NCI-H2107 treated with DMSO at 0.1 percent for 48 hours (cell line): ENCODE data around the gene CFAP69.
A peak's percentile ranks its signal among the peaks of the same experiment; 100 is the strongest.
"Not testable (repeated sequence)": the region's sequence is repeated elsewhere in the genome, so short reads cannot be mapped to it uniquely, and the experiment has no call there.

Experiments used
- DNase-seq: peaks from one replicate; lab custom pipeline; 2025; ENCODE audit not compliant: unreplicated experiment; lab: John Stamatoyannopoulos, UW

CFAP69 gene

DNA sequence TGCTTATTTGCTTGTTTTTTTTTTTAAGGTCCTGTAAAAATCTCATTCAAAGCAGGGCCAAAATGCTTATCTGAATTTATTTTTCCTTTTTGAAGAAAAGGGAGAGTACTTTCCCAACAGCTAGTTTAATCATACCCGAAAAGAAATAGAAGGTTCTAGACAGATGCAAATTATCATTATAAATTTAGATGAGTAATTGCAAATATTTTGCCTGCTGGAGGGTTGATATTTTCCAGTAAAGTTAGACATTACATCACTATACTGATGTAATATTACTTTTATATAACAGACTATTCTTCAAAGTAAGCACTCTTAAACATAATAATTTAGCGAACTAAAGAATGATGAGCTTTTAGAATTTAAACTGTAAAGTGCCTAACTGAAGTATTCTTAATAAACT, 14.1 kb upstream of the CFAP69 start:
- no peak for DNase-seq

- DNase-seq = no peak
These were observed 13.7 kb upstream of the CFAP69 start for GRCh38 chr7:90231304-90231703.

GRCh38 chr7:90232430-90232829, 12.5 kb upstream of the CFAP69 start:
- no peak for DNase-seq

DNA sequence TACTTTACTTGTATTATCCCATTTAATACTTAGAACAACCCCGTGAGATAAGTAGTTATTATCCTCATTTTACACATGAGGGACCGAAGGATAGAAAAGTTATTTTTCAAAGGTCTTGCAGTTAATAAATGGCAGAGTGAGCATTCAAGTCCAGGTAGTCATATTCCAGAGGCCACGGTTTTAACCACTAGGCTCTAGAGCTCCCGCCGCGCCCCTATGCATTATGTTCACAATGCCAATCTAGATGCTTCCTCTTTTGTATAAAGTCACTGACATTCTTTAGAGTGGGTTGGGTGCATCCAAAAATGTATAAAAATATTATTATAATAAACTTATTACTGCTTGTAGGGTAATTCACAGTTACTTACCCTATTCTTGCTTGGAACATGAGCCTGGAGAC, 11.4 kb upstream of the CFAP69 start:
- DNase-seq = no peak

DNA sequence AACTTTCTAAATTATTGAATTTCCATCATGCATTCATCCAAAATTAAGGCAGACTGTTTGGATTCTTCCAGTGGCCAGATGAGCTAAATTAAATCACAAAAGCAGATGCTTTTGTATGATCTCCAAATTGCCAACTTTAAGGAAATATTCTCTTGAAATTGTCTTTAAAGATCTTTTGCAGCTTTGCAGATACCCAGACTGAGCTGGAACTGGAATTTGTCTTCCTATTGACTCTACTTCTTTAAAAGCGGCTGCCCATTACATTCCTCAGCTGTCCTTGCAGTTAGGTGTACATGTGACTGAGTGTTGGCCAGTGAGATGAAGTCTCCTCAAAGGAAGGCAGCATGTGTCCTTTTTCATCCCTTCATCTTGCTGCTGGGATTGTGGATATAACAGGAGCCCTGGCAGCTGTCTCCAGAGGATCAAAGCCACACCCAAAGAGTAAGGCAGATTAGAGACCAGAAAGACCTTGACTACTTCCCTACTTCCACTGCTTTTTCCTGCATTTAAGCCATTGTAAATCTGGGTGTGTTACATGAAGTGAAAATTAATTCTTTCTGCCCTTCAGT, 8.2 kb upstream of the CFAP69 start:
- DNase-seq = no peak

- no peak for DNase-seq
These were observed 7.0 kb upstream of the CFAP69 start for GRCh38 chr7:90238022-90238421.

- DNase-seq = no peak
These were observed 6.4 kb upstream of the CFAP69 start for GRCh38 chr7:90238583-90238982.

DNA sequence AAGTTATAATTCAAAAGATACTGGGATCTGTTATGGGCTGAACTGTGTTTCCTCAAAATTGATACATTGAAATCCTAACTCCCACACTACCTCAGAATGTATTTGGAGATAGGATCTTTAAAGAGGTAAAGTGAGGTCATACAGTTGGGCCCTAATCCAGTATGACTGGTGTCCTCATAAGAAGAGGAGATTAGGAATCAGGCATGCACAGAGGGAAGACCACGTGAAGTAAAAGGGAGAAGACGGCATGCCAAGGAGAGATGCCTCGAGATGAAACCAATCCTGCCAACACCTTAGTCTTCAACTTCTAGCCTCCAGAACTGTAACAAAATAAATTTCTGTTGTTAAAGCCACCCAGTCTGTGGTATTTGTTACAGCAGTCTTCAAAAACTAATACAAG, 5.9 kb upstream of the CFAP69 start:
- no peak for DNase-seq

DNA sequence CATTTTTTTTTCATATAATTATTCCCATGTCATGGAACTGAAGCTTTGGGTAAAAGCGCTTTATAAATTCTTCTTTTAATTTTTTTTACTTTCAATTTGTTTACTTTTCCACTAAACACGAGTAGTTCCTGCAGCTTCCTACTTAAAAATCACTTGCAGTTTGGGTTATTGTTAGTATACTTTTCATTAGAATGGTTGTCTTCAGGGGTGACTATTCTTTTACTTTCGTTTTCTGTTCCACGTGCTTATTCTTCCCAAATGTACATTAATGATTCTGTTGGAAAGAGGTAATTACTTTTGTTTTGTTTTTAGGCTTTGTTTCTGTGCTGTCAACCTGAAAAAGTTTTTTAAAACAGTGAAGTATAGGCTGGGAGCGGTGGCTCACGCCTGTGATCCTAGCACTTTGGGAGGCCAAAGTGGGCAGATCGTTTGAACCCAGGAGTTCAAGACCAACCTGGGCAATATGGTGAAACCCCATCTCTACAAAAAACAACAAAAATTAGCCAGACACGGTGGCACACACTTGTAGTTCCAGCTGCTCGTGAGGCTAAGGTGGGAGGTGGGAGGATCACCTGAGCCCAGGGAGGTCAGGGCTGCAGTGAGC, 5.2 kb upstream of the CFAP69 start:
- DNase-seq = no peak

DNA sequence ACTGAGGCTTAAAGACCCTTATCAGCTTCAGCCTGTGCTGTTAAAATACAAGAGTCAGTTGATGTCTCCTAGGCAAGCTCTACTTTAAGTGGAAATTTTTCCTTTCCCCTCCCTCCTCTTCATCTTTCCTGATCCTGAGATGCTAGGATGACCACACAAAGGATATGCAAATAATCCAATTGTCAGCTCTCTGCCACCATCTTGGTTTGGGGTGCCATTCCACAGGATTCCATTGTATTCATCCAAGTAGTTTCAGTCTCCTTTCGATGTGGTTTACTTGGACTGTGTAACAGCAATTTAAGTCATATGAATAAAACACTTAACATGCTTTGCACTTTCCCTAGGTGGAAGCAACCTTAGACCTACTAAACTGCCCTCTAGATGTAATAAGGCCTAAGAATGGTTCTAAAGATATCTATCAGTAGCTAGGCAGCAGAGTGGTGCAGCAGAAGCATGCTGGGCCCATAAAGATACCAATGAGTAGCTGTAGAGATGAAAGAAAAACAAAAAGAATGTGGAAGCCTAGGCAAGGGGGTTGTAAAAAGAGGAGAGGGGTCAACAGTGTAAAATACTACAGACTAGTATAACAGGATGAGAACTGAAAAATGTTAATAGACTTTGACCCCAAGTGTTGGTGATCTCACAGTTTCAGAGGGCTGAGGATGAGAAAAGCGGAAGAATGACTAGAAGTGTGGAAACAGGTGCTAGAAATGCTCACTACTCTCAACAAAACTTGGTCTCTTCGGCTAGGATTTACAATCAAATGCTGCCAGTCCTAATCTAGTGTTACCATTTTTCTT, 2.4 kb upstream of the CFAP69 start:
- DNase-seq = no peak

DNA sequence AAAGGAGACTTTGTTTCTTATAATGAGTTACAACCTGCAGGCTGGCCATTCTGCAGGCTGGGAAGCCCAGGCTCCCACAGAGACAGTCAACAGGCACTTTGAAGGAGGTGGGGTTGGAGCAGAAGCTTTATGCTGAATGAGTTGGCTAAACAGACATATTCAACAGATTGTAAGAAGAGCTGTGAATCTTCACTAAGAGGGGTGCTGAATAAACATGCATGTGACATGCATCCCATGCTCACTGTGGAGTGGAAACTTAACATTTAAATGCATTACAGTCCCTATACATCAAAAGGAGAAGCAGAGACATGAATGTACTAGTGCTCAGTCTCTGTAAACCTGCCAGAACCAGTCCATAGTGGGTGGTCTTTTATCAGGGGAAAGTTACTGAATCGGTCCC, 1.4 kb upstream of the CFAP69 start:
- DNase-seq = no peak

DNA sequence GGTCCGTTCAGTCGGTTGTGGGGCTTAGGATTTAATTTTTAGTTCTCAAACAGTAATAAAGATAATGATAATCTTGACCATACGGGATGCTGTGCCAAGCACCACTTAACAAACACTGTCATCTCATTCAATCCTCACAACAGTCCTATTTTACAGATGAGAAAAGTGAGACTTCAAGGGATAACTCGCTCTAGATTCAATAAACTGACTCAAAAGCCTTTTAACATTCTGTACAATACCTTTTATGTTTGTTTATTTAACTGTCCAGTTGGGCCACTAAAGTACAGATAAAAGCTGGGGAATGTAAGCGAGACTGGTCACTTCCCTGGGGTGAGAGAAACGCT, 437 bp upstream of the CFAP69 start:
- DNase-seq = no peak

DNA sequence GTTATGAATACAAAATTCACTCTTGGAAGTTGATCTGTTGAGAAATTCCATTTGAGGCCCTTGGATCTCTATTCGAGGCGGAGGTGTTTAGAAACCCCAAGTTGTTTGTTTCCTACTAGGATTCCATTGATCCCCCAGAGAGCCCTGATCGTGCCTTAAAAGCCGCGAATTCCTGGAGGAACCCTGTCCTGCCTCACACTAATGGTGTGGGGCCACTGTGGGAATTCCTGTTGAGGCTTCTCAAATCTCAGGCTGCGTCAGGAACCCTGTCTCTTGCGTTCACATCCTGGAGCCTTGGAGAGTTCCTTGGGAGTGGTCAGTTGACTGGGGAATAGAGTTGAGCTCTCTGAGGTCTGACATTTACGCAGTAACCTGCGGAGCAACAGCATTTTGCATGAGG, 1.2 kb downstream of the CFAP69 start:
- DNase-seq = no peak

DNA sequence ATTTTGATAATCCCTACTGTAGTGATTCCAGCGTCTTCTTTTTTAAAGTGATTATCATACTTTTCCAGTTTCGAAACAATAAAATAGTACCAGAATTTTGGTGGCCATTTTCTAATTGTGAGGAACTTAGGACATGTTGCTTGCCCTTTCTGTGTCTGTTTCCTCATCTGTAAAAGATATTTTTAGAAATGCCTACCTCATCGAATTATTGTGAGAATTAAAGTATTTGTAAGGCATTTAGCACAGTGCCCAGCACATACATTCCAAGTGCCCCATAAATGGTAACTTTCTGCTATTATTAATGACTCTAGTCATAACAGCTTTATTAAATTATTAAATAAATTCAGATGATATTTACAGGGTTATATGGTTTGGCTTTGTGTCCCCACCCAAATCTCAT, 3.7 kb downstream of the CFAP69 start:
- no peak for DNase-seq

DNA sequence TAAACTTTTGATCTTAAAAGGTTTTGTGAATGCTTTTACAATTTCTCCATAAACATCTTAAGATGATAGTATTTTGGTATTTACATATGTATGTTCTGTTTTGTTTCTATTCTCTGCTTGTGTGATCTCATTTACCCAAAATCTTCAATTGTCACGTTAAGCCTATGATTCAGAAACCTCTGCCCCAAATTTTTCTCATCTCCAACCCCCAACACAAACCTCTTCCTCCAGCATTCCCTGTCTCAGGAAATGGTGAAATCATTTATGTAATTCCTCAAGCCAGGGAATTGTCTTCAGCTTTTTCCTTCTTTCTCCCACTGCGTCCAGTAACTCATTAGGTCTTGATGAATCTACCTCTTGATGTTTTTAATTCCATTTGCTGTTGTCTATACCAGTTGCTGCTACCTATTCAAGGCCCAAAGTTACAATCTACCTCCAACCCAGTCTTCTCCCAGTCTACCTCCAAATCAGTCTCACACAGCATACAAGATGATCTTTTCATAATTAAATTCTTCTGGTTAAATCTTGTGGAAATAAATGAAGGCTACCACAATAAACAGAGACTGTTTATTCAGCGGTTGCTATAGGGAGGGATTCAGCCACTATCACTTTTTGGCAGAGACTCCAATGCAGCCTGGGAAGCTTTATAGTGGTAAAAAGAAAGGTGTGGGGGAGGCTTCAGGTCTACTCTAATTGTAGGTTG, 5.8 kb downstream of the CFAP69 start:
- no peak for DNase-seq

DNA sequence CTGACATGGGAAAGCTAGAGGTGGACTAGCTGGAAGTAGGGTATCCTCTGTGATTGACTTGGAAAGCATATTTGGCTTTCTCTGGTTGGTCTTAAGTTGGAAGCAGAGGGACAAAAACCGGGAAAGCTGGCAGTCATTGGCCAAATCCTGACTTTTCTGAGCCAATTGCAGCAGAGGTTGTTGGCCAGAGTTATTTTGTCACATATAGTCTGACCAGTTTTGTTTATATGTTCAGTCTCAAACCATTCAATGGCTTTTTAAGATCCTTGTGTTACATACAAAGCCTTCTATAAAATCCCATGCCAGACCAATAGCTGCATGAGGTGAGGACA, 6.3 kb downstream of the CFAP69 start:
- no peak for DNase-seq

DNA sequence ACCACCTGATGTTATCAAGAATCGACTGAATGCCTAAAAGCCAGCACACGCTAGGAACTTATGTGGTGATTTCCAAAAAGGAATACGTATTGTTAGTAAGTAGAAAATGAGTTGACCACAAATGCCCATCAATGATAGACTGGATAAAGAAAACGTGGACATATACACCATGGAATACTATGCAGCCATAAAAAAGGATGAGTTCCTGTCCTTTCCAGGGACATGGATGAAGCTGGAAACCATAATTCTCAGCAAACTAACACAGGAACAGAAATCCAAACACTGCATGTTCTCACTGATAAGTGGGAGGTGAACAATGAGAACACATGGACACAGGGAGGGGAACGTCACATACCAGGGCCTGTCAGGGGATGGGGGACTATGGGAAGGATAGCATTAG, 11.0 kb downstream of the CFAP69 start:
- not testable (repeated sequence) for DNase-seq

DNA sequence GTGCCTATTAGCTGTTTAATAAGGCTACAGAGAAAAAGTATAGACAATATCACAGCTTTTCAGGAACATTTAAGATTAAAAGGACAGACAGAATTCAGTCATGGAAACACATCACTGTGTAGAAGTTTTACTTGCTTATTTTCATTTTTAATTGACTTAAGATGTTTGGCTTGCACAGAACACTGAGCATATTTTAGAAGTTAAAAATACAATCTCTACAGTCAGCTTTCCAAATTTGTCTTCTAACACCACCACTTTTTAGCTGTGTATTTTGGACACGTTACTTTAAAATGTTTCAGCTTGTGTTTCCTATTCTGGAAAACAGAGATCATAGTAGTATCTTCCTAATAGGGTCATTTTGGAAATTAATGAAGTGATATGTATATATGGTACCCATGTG, 11.8 kb downstream of the CFAP69 start:
- no peak for DNase-seq

- DNase-seq = no peak
These were observed 16.5 kb downstream of the CFAP69 start for GRCh38 chr7:90261441-90261840.

DNA sequence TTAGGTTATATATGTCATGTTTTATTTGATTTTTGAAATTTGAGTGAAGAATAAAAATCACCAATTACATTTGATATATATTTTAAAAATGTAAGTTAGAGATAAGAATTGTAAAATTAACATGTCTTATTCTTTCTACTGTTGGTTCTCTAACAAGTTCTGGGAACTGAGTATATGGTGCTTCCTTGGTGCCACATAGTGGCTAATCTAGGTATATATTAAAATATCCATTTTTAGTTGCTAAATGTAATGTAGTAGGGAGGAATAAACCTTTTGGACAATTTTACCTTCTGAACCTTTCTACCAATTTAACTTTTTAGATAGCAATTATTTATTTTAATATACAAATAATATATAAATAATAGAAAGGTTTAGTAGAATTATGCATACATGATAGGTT, 17.5 kb downstream of the CFAP69 start:
- DNase-seq = peak; percentile 7

GRCh38 chr7:90266808-90267207, 21.8 kb downstream of the CFAP69 start:
- DNase-seq = no peak

DNA sequence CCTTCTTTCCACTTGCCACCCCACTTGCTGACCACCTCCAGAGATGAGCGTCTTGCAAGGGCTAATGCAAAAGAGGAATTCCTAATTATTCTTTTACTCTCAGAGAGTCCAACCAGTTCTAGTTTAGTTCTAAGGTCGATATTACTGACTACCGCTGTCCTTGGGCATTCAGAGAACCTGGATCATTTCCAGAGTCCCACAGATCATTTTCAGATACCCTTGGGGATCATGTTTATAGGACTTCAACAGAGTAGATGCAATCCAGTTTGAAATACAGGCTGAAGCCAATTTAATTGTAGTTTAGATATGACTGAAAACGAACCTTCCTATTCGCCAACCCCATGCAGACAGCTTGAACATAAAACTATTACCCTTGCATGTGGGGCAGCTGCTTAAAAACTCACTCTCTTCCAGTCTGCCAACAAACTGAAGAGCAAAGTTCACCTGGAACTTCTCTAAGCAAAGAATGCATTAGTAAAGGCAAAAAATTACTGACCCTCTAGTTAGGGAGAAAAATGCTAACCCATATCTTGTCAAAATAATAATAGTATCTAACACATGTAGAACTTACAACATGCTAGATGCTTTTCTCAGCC, 22.4 kb downstream of the CFAP69 start:
- no peak for DNase-seq
